ENCODE measurements around the gene NTHL1.

GRCh38 chr16:2004795-2005517, 42.7 kb downstream of the NTHL1 start:
- TF ChIP-seq, protein P1, sequence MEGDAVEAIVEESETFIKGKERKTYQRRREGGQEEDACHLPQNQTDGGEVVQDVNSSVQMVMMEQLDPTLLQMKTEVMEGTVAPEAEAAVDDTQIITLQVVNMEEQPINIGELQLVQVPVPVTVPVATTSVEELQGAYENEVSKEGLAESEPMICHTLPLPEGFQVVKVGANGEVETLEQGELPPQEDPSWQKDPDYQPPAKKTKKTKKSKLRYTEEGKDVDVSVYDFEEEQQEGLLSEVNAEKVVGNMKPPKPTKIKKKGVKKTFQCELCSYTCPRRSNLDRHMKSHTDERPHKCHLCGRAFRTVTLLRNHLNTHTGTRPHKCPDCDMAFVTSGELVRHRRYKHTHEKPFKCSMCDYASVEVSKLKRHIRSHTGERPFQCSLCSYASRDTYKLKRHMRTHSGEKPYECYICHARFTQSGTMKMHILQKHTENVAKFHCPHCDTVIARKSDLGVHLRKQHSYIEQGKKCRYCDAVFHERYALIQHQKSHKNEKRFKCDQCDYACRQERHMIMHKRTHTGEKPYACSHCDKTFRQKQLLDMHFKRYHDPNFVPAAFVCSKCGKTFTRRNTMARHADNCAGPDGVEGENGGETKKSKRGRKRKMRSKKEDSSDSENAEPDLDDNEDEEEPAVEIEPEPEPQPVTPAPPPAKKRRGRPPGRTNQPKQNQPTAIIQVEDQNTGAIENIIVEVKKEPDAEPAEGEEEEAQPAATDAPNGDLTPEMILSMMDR (IDR thresholded peaks at IDR 0.05) = no peak
- TF ChIP-seq POLR2A (IDR thresholded peaks at IDR 0.05) (no peak), EP300 (IDR thresholded peaks at IDR 0.05) (no peak)

Data from ovary (tissue), 3 donors.